HG03469 (cell line): ENCODE data around the gene SYPL1.

Experiments used
- ATAC-seq: cut with Tn5 transposase; IDR thresholded peaks from one replicate; pipeline ENCODE4 v1.9.1; 2021; ENCODE audit warnings: mild to moderate bottlenecking, moderate library complexity, moderate number of reproducible peaks; ENCODE audit not compliant: unreplicated experiment

Gene SYPL1

GRCh38 chr7:106068986-106069385, 43.1 kb downstream of the SYPL1 start:
- no peak for ATAC-seq

GRCh38 chr7:106068538-106068961, 43.6 kb downstream of the SYPL1 start:
- ATAC-seq = no peak

- ATAC-seq = no peak
These were observed 44.4 kb downstream of the SYPL1 start for GRCh38 chr7:106067678-106068077.

GRCh38 chr7:106065575-106066500, 46.3 kb downstream of the SYPL1 start:
- no peak for ATAC-seq

- ATAC-seq = no peak
These were observed 47.1 kb downstream of the SYPL1 start for GRCh38 chr7:106064771-106065574.

GRCh38 chr7:106064316-106064715, 47.8 kb downstream of the SYPL1 start:
- no peak for ATAC-seq

GRCh38 chr7:106063692-106064091, 48.4 kb downstream of the SYPL1 start:
- no peak for ATAC-seq

GRCh38 chr7:106063024-106063423, 49.1 kb downstream of the SYPL1 start:
- no peak for ATAC-seq

GRCh38 chr7:106062521-106062931, 49.6 kb downstream of the SYPL1 start:
- no peak for ATAC-seq

GRCh38 chr7:106062006-106062405, 50.1 kb downstream of the SYPL1 start:
- ATAC-seq = no peak

- no peak for ATAC-seq
These were observed 50.7 kb downstream of the SYPL1 start for GRCh38 chr7:106061301-106061979.

GRCh38 chr7:106060394-106060920, 51.7 kb downstream of the SYPL1 start:
- no peak for ATAC-seq

GRCh38 chr7:106059556-106059955, 52.6 kb downstream of the SYPL1 start:
- ATAC-seq = no peak

- no peak for ATAC-seq
These were observed 53.2 kb downstream of the SYPL1 start for GRCh38 chr7:106058928-106059324.

- ATAC-seq = peak; percentile 44
These were observed 53.9 kb downstream of the SYPL1 start for GRCh38 chr7:106057962-106058927.

- no peak for ATAC-seq
These were observed 54.7 kb downstream of the SYPL1 start for GRCh38 chr7:106057204-106057961.

GRCh38 chr7:106056513-106057203, 55.5 kb downstream of the SYPL1 start:
- peak; percentile 26 for ATAC-seq

GRCh38 chr7:106054971-106055532, 57.1 kb downstream of the SYPL1 start:
- ATAC-seq = no peak
